GM19372 (cell line): Measurements from ENCODE around the gene UNCX.

Experiments used
- ATAC-seq: cut with Tn5 transposase; IDR thresholded peaks from one replicate; pipeline ENCODE4 v1.9.1; 2021; ENCODE audit warnings: mild to moderate bottlenecking, low read depth, moderate library complexity; ENCODE audit not compliant: unreplicated experiment

UNCX gene

GRCh38 chr7:1241603-1242255 lies 9.1 kb downstream of the UNCX start:
- ATAC-seq, result no peak

GRCh38 chr7:1242256-1242605 lies 9.6 kb downstream of the UNCX start:
- no peak for ATAC-seq

GRCh38 chr7:1242606-1243289 lies 10.1 kb downstream of the UNCX start:
- ATAC-seq, result no peak

GRCh38 chr7:1243290-1243963 lies 10.8 kb downstream of the UNCX start:
- ATAC-seq, result no peak

- ATAC-seq, result no peak
Observed at GRCh38 chr7:1243964-1244416, 11.3 kb downstream of the UNCX start.

GRCh38 chr7:1244700-1245523 lies 12.2 kb downstream of the UNCX start:
- ATAC-seq, result no peak

GRCh38 chr7:1245524-1246050 lies 12.9 kb downstream of the UNCX start:
- ATAC-seq, result no peak

GRCh38 chr7:1246160-1246870 lies 13.6 kb downstream of the UNCX start:
- ATAC-seq, result no peak

GRCh38 chr7:1246871-1247526 lies 14.3 kb downstream of the UNCX start:
- no peak for ATAC-seq

- no peak for ATAC-seq
Observed at GRCh38 chr7:1247527-1248041, 14.9 kb downstream of the UNCX start.

GRCh38 chr7:1248143-1248915 lies 15.7 kb downstream of the UNCX start:
- no peak for ATAC-seq

GRCh38 chr7:1248916-1249581 lies 16.4 kb downstream of the UNCX start:
- no peak for ATAC-seq

GRCh38 chr7:1249731-1250130 lies 17.1 kb downstream of the UNCX start:
- no peak for ATAC-seq

GRCh38 chr7:1250901-1251300 lies 18.2 kb downstream of the UNCX start:
- no peak for ATAC-seq

GRCh38 chr7:1251796-1252539 lies 19.3 kb downstream of the UNCX start:
- ATAC-seq, result no peak

- ATAC-seq, result no peak
Observed at GRCh38 chr7:1252540-1253090, 19.9 kb downstream of the UNCX start.

GRCh38 chr7:1253681-1254181 lies 21.1 kb downstream of the UNCX start:
- ATAC-seq, result no peak
